IMR-90 (cell line): ENCODE measurements around the gene AKAP13. TPM values are rescaled to one million over a fixed set of nuclear protein-coding genes. Genes with fewer than 3 reads are reported as not detected.

ENCODE experiments used
- ATAC-seq: fragments of 200-7000 bp; cut with Tn5 transposase; 2 replicates; pipeline ENCODE4 v1.9.1; 2020; ENCODE audit warnings: low read depth, mild to moderate bottlenecking, moderate library complexity
- BruUV-seq: library from RNA; stranded (reverse); fragments of 400-500 nt; replicated peaks from 2 replicates; lab custom pipeline; 2021; lab: Mats Ljungman, UMichigan
- CTCF ChIA-PET: fragments of 300-600 bp; formaldehyde crosslinking; extraction: SDS; loops from one replicate; lab custom pipeline; 2021; ENCODE audit warnings: antibody characterized with exemption; lab: Yijun Ruan, JAX
- POLR2A ChIA-PET: fragments of 300-600 bp; sonication (Branson Sonifier 250); formaldehyde crosslinking; loops from one replicate; lab custom pipeline; 2022; ENCODE audit warnings: antibody characterized with exemption; ENCODE audit not compliant: unreplicated experiment; lab: Charles Lee
- DNase-seq: peaks from one replicate; pipeline ENCODE4 v3.0.0; 2013
- H2AFZ ChIP-seq: replicated peaks from 2 replicates; pipeline ENCODE3; 2013; ENCODE audit warnings: low read length, mild to moderate bottlenecking; ENCODE audit not compliant: poor library complexity
- H2AK5ac ChIP-seq: 2 replicates; pipeline ENCODE4 v1.6.1; 2013; ENCODE audit warnings: low read depth, low read length, inconsistent platforms
- H2AK9ac ChIP-seq: replicated peaks from 2 replicates; pipeline ENCODE3; 2013; ENCODE audit warnings: mild to moderate bottlenecking, low read depth, low read length, moderate library complexity; ENCODE audit not compliant: poor library complexity
- H2BK120ac ChIP-seq: 2 replicates; pipeline ENCODE4 v1.6.1; 2013; ENCODE audit warnings: low read depth, low read length, inconsistent platforms
- H2BK15ac ChIP-seq: 3 replicates; pipeline ENCODE4 v1.6.1; 2013; ENCODE audit warnings: low read depth, low read length, inconsistent platforms
- H2BK20ac ChIP-seq: 2 replicates; pipeline ENCODE4 v1.6.1; 2013; ENCODE audit warnings: low read depth, mild to moderate bottlenecking, inconsistent platforms, low read length, moderate library complexity
- H2BK5ac ChIP-seq: 2 replicates; pipeline ENCODE4 v1.6.1; 2013; ENCODE audit warnings: mild to moderate bottlenecking, low read depth, low read length, inconsistent platforms; ENCODE audit not compliant: poor library complexity, severe bottlenecking
- H3K14ac ChIP-seq: replicated peaks from 2 replicates; pipeline ENCODE4 v1.6.1; 2013; ENCODE audit warnings: low read depth, low read length, inconsistent platforms
- H3K18ac ChIP-seq: 2 replicates; pipeline ENCODE4 v1.6.1; 2013; ENCODE audit warnings: low read depth, low read length, control low read depth
- H3K23ac ChIP-seq: 2 replicates; pipeline ENCODE4 v1.6.1; 2013; ENCODE audit warnings: low read depth, low read length, inconsistent platforms
- H3K27ac ChIP-seq: 2 replicates; pipeline ENCODE4 v1.5.1; 2013; ENCODE audit warnings: mild to moderate bottlenecking, control low read depth, low read length; ENCODE audit not compliant: insufficient read depth
- H3K27me3 ChIP-seq: 2 replicates; pipeline ENCODE4 v1.6.1; 2013; ENCODE audit warnings: low read length; ENCODE audit not compliant: control insufficient read depth, insufficient read depth
- H3K36me3 ChIP-seq: 2 replicates; pipeline ENCODE4 v1.6.1; 2013; ENCODE audit warnings: low read length, mixed read lengths; ENCODE audit not compliant: control insufficient read depth, insufficient read depth
- H3K4ac ChIP-seq: 2 replicates; pipeline ENCODE4 v1.6.1; 2013; ENCODE audit warnings: low read depth, low read length, inconsistent platforms
- H3K4me1 ChIP-seq: 2 replicates; pipeline ENCODE4 v1.6.1; 2013; ENCODE audit warnings: low read length, mixed read lengths; ENCODE audit not compliant: control insufficient read depth, insufficient read depth
- H3K4me2 ChIP-seq: 2 replicates; pipeline ENCODE4 v1.6.1; 2013; ENCODE audit warnings: low read depth, mild to moderate bottlenecking, control low read depth, low read length, moderate library complexity
- H3K4me3 ChIP-seq: 2 replicates; pipeline ENCODE4 v1.5.1; 2013; ENCODE audit warnings: low read depth, mild to moderate bottlenecking, control low read depth, low read length, moderate library complexity; ENCODE audit not compliant: insufficient read depth
- H3K56ac ChIP-seq: 2 replicates; pipeline ENCODE4 v1.6.1; 2013; ENCODE audit warnings: low read length, inconsistent platforms; ENCODE audit not compliant: insufficient read depth; ENCODE audit errors: extremely low read depth
- H3K79me1 ChIP-seq, 2 experiments: 2 replicates each; pipeline ENCODE4 v1.6.1; 2013; ENCODE audit warnings: low read length in 2 of 2, inconsistent platforms in 1 of 2, low read depth in 1 of 2
- H3K9ac ChIP-seq: 2 replicates; pipeline ENCODE4 v1.6.1; 2013; ENCODE audit warnings: low read depth, low read length, control low read depth
- H3K9me1 ChIP-seq: 2 replicates; pipeline ENCODE4 v1.6.1; 2013; ENCODE audit warnings: low read length, inconsistent platforms; ENCODE audit not compliant: insufficient read depth
- H3K9me3 ChIP-seq: 2 replicates; pipeline ENCODE4 v1.6.1; 2013; ENCODE audit warnings: low read length; ENCODE audit not compliant: control insufficient read depth, insufficient read depth
- H4K20me1 ChIP-seq: 2 replicates; pipeline ENCODE4 v1.6.1; 2013; ENCODE audit warnings: low read length, inconsistent platforms; ENCODE audit not compliant: insufficient read depth
- H4K5ac ChIP-seq: 2 replicates; pipeline ENCODE4 v1.6.1; 2013; ENCODE audit warnings: mild to moderate bottlenecking, low read depth, low read length, control low read depth
- H4K8ac ChIP-seq, 2 experiments: 2 replicates each; pipeline ENCODE4 v1.6.1; 2013; ENCODE audit warnings: low read depth in 2 of 2, low read length in 2 of 2, control low read depth in 1 of 2, inconsistent platforms in 1 of 2
- H4K91ac ChIP-seq: 2 replicates; pipeline ENCODE4 v1.6.1; 2013; ENCODE audit warnings: low read depth, low read length, inconsistent platforms; ENCODE audit not compliant: insufficient read depth
- CEBPB ChIP-seq: IDR thresholded peaks from 2 replicates; pipeline ENCODE4 v1.6.1; 2012; ENCODE audit warnings: low read depth, low read length, improper control_type of control experiment
- CTCF ChIP-seq: conservative IDR thresholded peaks from 2 replicates; pipeline ENCODE4 v1.5.1; 2012; ENCODE audit warnings: mild to moderate bottlenecking, low read depth, low read length, improper control_type of control experiment
- MAZ ChIP-seq: IDR thresholded peaks from 2 replicates; pipeline ENCODE4 v1.6.1; 2012; ENCODE audit warnings: low read depth, mild to moderate bottlenecking, low read length, improper control_type of control experiment, moderate library complexity, borderline replicate concordance
- MXI1 ChIP-seq: IDR thresholded peaks from 2 replicates; pipeline ENCODE4 v1.6.1; 2012; ENCODE audit warnings: low read depth, mild to moderate bottlenecking, low read length, moderate library complexity, borderline replicate concordance
- NFE2L2 ChIP-seq: fragments of 150-350 bp; IDR thresholded peaks from 2 replicates; pipeline ENCODE4 v1.6.1; 2016; ENCODE audit warnings: low read depth, mild to moderate bottlenecking, low read length
- POLR2A ChIP-seq: IDR thresholded peaks from 2 replicates; pipeline ENCODE4 v1.6.1; 2012; ENCODE audit warnings: mild to moderate bottlenecking, low read depth, low read length
- SMC3 ChIP-seq: fragments of 150-350 bp; IDR thresholded peaks from 2 replicates; pipeline ENCODE4 v1.6.1; 2016; ENCODE audit warnings: low read depth, mild to moderate bottlenecking, antibody characterized with exemption, low read length, moderate library complexity
- WGBS, 2 experiments: methylation state at CpG; one replicate each; pipeline versions ENCODE4 v1.1.5 to v1.1.7; 2013; ENCODE audit warnings: missing lambda C conversion rate in 2 of 2; ENCODE audit not compliant: insufficient read length in 1 of 2; ENCODE audit errors: extremely low coverage in 2 of 2; 5-methylcytosine and 5-hydroxymethylcytosine counted together
- dilution Hi-C: fragments of 300-500 bp; cut with HindIII; formaldehyde crosslinking; loops from one replicate; pipeline ENCODE4 v1.14.3; 2018; ENCODE audit warnings: low sequenced_read_pairs; ENCODE audit not compliant: unreplicated experiment
- in situ Hi-C: fragments of 300-500 bp; cut with MboI; formaldehyde crosslinking; loops from 3 replicates; pipeline ENCODE4 v1.14.3; 2019; ENCODE audit warnings: low sequenced_read_pairs, inconsistent platforms, mixed read lengths
- intact Hi-C: fragments of 100-400 bp; cut with micrococcal nuclease; formaldehyde crosslinking; loops from 2 replicates; pipeline ENCODE4 v1.10.0; 2022
- polyA plus RNA-seq, 3 experiments: library from polyadenylated mRNA; depleted of rRNA; stranded (reverse); fragments of >200 nt; gene quantifications; 2 replicates each; pipeline ENCODE4 v1.2.3, GENCODE V29; 2012; ENCODE audit warnings: low replicate concordance in 1 of 3
- total RNA-seq: library from RNA; depleted of rRNA; stranded (reverse); fragments of >200 nt; gene quantifications from 2 replicates; pipeline ENCODE4 v1.2.3, GENCODE V29; 2012

The AKAP13 gene
- total and polyA plus RNA-seq, 2 of the 4 experiments (the other 2 are of a cell fraction) = 10.4 to 46.4 TPM

DNA sequence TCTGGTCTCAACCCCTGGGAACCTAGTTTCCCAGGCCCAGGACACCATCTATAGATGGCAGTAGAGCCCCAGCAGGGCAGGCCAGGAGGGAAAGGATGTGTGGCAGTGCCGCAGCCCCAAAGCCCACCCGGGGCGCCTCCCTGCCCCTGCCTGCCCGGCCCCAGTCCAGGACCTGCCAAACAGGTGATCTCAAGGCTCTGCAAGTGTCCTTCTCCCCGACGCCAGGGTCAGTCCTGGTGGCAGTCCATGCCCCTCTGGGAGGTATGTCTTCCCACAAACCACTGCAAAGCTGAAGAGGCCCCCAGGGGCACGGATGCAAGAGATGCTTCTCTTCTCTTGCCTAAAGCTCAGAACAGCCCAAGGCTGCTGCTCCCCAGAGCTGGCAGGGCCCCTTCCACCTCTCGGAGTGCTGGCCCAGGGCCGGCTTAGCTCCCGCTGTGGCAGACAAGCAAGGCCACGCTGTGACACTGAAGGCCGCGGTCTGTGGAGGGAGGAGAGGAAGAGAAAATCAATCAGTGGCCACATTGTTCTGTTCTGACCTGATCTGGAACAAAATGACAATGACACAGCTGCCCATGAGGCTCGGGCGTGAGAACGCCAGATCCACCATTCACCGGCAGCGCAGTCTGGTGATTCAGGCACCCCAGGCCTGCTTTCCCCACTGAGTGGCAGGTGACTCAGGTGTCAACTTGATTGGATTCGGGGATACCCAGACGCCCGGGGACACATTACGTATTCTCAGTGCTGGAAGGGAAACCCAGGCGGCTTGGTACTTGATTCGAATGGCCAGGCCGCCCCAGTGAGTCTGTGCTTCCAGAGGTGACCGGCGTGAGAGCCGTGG is 380.3 kb downstream of the AKAP13 start:
- Histone ChIP-seq H3K4me3 (no peak overlapping the region), H4K20me1 (peaks cover 19% of the 10 kb centered on the region; the same call in 1 of the 2 replicates), H3K56ac (no peak overlapping the region), H3K18ac (no peak overlapping the region), H3K4ac (no peak overlapping the region), H3K4me1 (no peaks in the 10 kb centered on the region; the same call in 1 of the 2 replicates), H4K8ac (no peak overlapping the region), H2BK20ac (no peak overlapping the region), H2BK5ac (no peak overlapping the region), H3K4me2 (no peak overlapping the region), H3K27me3 (no peaks in the 10 kb centered on the region), H3K9me1 (0 out of 2 replicates have a peak, but pooled peaks cover 4% of the 10 kb centered on the region), H2AK5ac (no peak overlapping the region), H2BK15ac (no peak overlapping the region), H4K91ac (no peak overlapping the region), H3K79me1 (peaks cover 0 to 15% of the 10 kb centered on the region in 2 experiments; a peak in 1 of 4 replicates), H3K36me3 (peaks cover 5% of the 10 kb centered on the region; the same call in 1 of the 2 replicates), H3K23ac (no peak overlapping the region), H3K14ac (no peak overlapping the region), H3K27ac (no peak overlapping the region), H4K5ac (no peak overlapping the region), H3K9me3 (no peaks in the 10 kb centered on the region), H2AK9ac (no peak overlapping the region), H2AFZ (no peak overlapping the region), H3K9ac (no peak overlapping the region), H2BK120ac (no peak overlapping the region)
- no peak for ATAC-seq
- DNase-seq = no peak
- ChIA-PET CTCF (no interaction called here), POLR2A (no interaction called here)
- dilution Hi-C loops = no loop called here
- BruUV-seq = no TSS peak
- in situ Hi-C loops = no loop called here
- 95% methylated on average over 16 of the region's 28 CpGs; no CpG with 5 or more reads in 1 of the 2 experiments for WGBS, 2 experiments
- intact Hi-C loops = no loop called here
- no peak for TF ChIP-seq CEBPB
- TF ChIP-seq MAZ = no peak
- TF ChIP-seq CTCF = 0 out of 2 replicates have a peak, but pooled peaks have one; percentile 0
- TF ChIP-seq NFE2L2 = no peak
- TF ChIP-seq MXI1 = no peak
- TF ChIP-seq SMC3 = no peak
- no peak for TF ChIP-seq POLR2A
